Endothelial cell of umbilical vein (primary cell): ENCODE results near the gene LRRN4CL.

ENCODE experiments used
- CTCF ChIP-seq, 2 donors: IDR thresholded peaks; 1 replicate in 1 of 2; 2 replicates in 1 of 2; pipeline ENCODE4 v1.5.1; 2011; ENCODE audit warnings: low read length in 2 of 2, mild to moderate bottlenecking in 2 of 2, moderate library complexity in 2 of 2, control low read depth in 1 of 2, inconsistent platforms in 1 of 2, low read depth in 1 of 2; ENCODE audit not compliant: insufficient read depth in 1 of 2; ENCODE audit errors: extremely low read depth in 1 of 2
- EZH2 ChIP-seq: IDR thresholded peaks from 2 replicates; pipeline ENCODE4 v1.6.1; 2012; ENCODE audit warnings: borderline replicate concordance, low read depth, mild to moderate bottlenecking, moderate library complexity, low read length, inconsistent platforms; ENCODE audit not compliant: severe bottlenecking
- FOS ChIP-seq: IDR thresholded peaks from 2 replicates; pipeline ENCODE4 v1.6.1; 2011; ENCODE audit warnings: mild to moderate bottlenecking, low read length, moderate library complexity, borderline replicate concordance; ENCODE audit not compliant: insufficient read depth
- GATA2 ChIP-seq: IDR thresholded peaks from 2 replicates; pipeline ENCODE4 v1.7.0; 2011; ENCODE audit warnings: low read depth, mild to moderate bottlenecking, moderate library complexity, mixed read lengths, low read length; ENCODE audit not compliant: insufficient read length, insufficient read depth
- JUN ChIP-seq: IDR thresholded peaks from 2 replicates; pipeline ENCODE4 v1.6.1; 2011; ENCODE audit warnings: borderline replicate concordance, low read depth; ENCODE audit not compliant: insufficient read length, insufficient read depth
- MAX ChIP-seq: IDR thresholded peaks from 2 replicates; pipeline ENCODE4 v1.6.1; 2011; ENCODE audit not compliant: insufficient read depth, insufficient read length
- MYC ChIP-seq: IDR thresholded peaks from one replicate; pipeline ENCODE4 v1.6.1; 2011; ENCODE audit warnings: mild to moderate bottlenecking, low read depth, low read length
- POLR2A ChIP-seq: IDR thresholded peaks from 2 replicates; pipeline ENCODE4 v1.6.1; 2012; ENCODE audit warnings: low read depth, mild to moderate bottlenecking, control low read depth, low read length
- POLR2AphosphoS5 ChIP-seq: IDR thresholded peaks from 2 replicates; pipeline ENCODE4 v1.6.1; 2012; ENCODE audit warnings: low read depth, mild to moderate bottlenecking, control low read depth, low read length, moderate library complexity; ENCODE audit not compliant: insufficient read depth

- no peak for TF ChIP-seq CTCF (IDR thresholded peaks at IDR 0.05; ENCODE audit: extremely low read depth in 1 of 2, insufficient read depth in 1 of 2, low read depth in 1 of 2, low read length in 2 of 2)
- no peak for TF ChIP-seq EZH2
- TF ChIP-seq POLR2AphosphoS5, result no peak
- no peak for TF ChIP-seq POLR2A
- TF ChIP-seq FOS, result no peak
- no peak for TF ChIP-seq JUN
- no peak for TF ChIP-seq MAX
- TF ChIP-seq GATA2, result no peak
- no peak for TF ChIP-seq MYC
Measured at GRCh38 chr11:62716206-62716605, 26.9 kb upstream of the LRRN4CL start.
